HepG2 (cell line): Measurements from ENCODE around the gene RNGTT. TPM values are rescaled to one million over a fixed set of nuclear protein-coding genes. Genes with fewer than 3 reads are reported as not detected.

Experiments used
- ATAC-seq: fragments of 200-7000 bp; cut with Tn5 transposase; 3 replicates; pipeline ENCODE4 v1.9.1; 2020; ENCODE audit warnings: mild to moderate bottlenecking, moderate library complexity
- BruUV-seq: library from RNA; stranded (reverse); fragments of 400-500 nt; replicated peaks from 2 replicates; lab custom pipeline; 2021; lab: Mats Ljungman, UMichigan
- CTCF ChIA-PET: fragments of 300-600 bp; formaldehyde crosslinking; extraction: SDS; loops from one replicate; lab custom pipeline; 2021; ENCODE audit warnings: low total read pairs, inconsistent platforms, low intra/inter-chr PET ratio; lab: Yijun Ruan, JAX
- POLR2A ChIA-PET: fragments of 350-600 bp; sonication (Branson Sonifier 250); formaldehyde crosslinking; loops from one replicate; lab custom pipeline; 2020; ENCODE audit warnings: antibody characterized with exemption, inconsistent platforms; lab: Yijun Ruan, JAX
- DNase-seq: peaks from one replicate; pipeline ENCODE4 v3.0.0-alpha.2; 2015; ENCODE audit warnings: low spot score
- FAIRE-seq: peaks from 3 replicates; lab custom pipeline; 2011; peaks lifted over from hg19 to GRCh38; lab: Jason Lieb, UNC
- H2AFZ ChIP-seq: one replicate; pipeline ENCODE4 v1.6.1; 2011; ENCODE audit warnings: low read length, inconsistent platforms
- H3K27ac ChIP-seq: fragments of 300-600 bp; 3 replicates; pipeline ENCODE4 v1.8.0; 2011; ENCODE audit warnings: mixed run types, mild to moderate bottlenecking, mixed read lengths, low read length, inconsistent platforms; ENCODE audit not compliant: insufficient read depth; ENCODE audit errors: extremely low read length
- H3K27me3 ChIP-seq, 2 experiments: fragments of 200-600 bp in 1 of 2; 2 replicates in 1 of 2; 3 replicates in 1 of 2; pipeline versions ENCODE4 v1.6.0 to v1.8.0; 2011; ENCODE audit warnings: low read length in 2 of 2, mild to moderate bottlenecking in 2 of 2, moderate library complexity in 2 of 2, inconsistent platforms in 1 of 2; ENCODE audit not compliant: insufficient read depth in 2 of 2, control insufficient read depth in 1 of 2
- H3K36me3 ChIP-seq, 2 experiments: fragments of 200-600 bp in 1 of 2; replicated peaks in 1 of 2; 2 replicates in 1 of 2; 3 replicates in 1 of 2; pipeline versions ENCODE4 v1.5.1 to v1.8.0; 2011; ENCODE audit warnings: low read length in 2 of 2, inconsistent platforms in 1 of 2; ENCODE audit not compliant: insufficient read depth in 2 of 2, control insufficient read depth in 1 of 2
- H3K4me1 ChIP-seq: 2 replicates; pipeline ENCODE4 v1.5.1; 2012; ENCODE audit warnings: low read length, inconsistent platforms; ENCODE audit not compliant: insufficient read depth
- H3K4me2 ChIP-seq: 2 replicates; pipeline ENCODE4 v1.6.0; 2011; ENCODE audit warnings: low read depth, low read length, inconsistent platforms
- H3K4me3 ChIP-seq, 3 experiments: fragments of 200-600 bp in 1 of 3; sonication (generic), shearing (Covaris generic) in 1 of 3; replicated peaks in 1 of 3; 2 replicates each; pipeline ENCODE4 v1.5.1; 2011 to 2016; ENCODE audit warnings: low read length in 3 of 3, inconsistent platforms in 2 of 3, low read depth in 2 of 3, mild to moderate bottlenecking in 2 of 3, control low read depth in 1 of 3, mixed read lengths in 1 of 3; ENCODE audit not compliant: insufficient read depth in 1 of 3
- H3K79me2 ChIP-seq: one replicate; pipeline ENCODE4 v1.6.1; 2011; ENCODE audit warnings: low read length, inconsistent platforms; ENCODE audit not compliant: insufficient read depth
- H3K9ac ChIP-seq: 2 replicates; pipeline ENCODE4 v1.6.0; 2011; ENCODE audit warnings: mild to moderate bottlenecking, low read depth, low read length, inconsistent platforms; ENCODE audit not compliant: insufficient read depth
- H3K9me3 ChIP-seq: 2 replicates; pipeline ENCODE4 v1.5.1; 2012; ENCODE audit warnings: mild to moderate bottlenecking, low read length
- H4K20me1 ChIP-seq: 2 replicates; pipeline ENCODE4 v1.6.0; 2011; ENCODE audit warnings: inconsistent platforms, mild to moderate bottlenecking, low read length, moderate library complexity; ENCODE audit not compliant: insufficient read depth
- EZH2 ChIP-seq: conservative IDR thresholded peaks from 2 replicates; pipeline ENCODE4 v1.6.1; 2012; ENCODE audit warnings: mild to moderate bottlenecking, low read depth, low read length, moderate library complexity
- GABPA ChIP-seq, 2 experiments: IDR thresholded peaks; 2 replicates each; pipeline ENCODE4 v1.6.1; 2011 to 2016; ENCODE audit warnings: low read depth in 2 of 2, low read length in 1 of 2, missing biosample characterization in 1 of 2, missing genetic modification characterization in 1 of 2
- KLF9 ChIP-seq: IDR thresholded peaks from 2 replicates; pipeline ENCODE4 v1.6.1; 2016; ENCODE audit warnings: low read depth
- MYC ChIP-seq: sonication (generic); formaldehyde crosslinking; IDR thresholded peaks from 2 replicates; pipeline ENCODE4 v1.9.0; 2021; ENCODE audit warnings: missing genetic modification reagents, borderline replicate concordance
- NFKBIZ ChIP-seq: IDR thresholded peaks from 2 replicates; pipeline ENCODE4 v1.6.1; 2018; ENCODE audit warnings: missing genetic modification reagents, missing compliant biosample characterization
- NR2F1 ChIP-seq, 2 experiments: fragments of 450-650 bp in 1 of 2; formaldehyde crosslinking in 1 of 2; IDR thresholded peaks; 2 replicates each; pipeline versions ENCODE4 v1.5.0 to v1.6.1; 2016 to 2020; ENCODE audit warnings: mild to moderate bottlenecking in 1 of 2, missing compliant biosample characterization in 1 of 2, missing genetic modification reagents in 1 of 2, moderate library complexity in 1 of 2
- RXRA ChIP-seq: sonication (generic); formaldehyde crosslinking; IDR thresholded peaks from 2 replicates; pipeline ENCODE4 v1.5.1; 2020; ENCODE audit warnings: missing genetic modification reagents
- SALL2 ChIP-seq: sonication (generic); formaldehyde crosslinking; IDR thresholded peaks from 2 replicates; pipeline ENCODE4 v1.8.1; 2023; ENCODE audit warnings: mild to moderate bottlenecking, missing genetic modification reagents, inconsistent platforms
- SMARCC2 ChIP-seq: fragments of 450-650 bp; IDR thresholded peaks from 2 replicates; pipeline ENCODE4 v1.6.1; 2017; ENCODE audit warnings: antibody characterized with exemption, mild to moderate bottlenecking
- TERF1 ChIP-seq: sonication (generic); formaldehyde crosslinking; IDR thresholded peaks from 2 replicates; pipeline ENCODE4 v1.8.0; 2022; ENCODE audit warnings: mild to moderate bottlenecking, missing genetic modification reagents, moderate library complexity
- TGIF2 ChIP-seq: IDR thresholded peaks from 2 replicates; pipeline ENCODE4 v1.6.1; 2016; ENCODE audit warnings: control low read depth, missing compliant biosample characterization
- TRIM22 ChIP-seq: fragments of 450-650 bp; IDR thresholded peaks from 2 replicates; pipeline ENCODE4 v1.6.1; 2017
- ZBTB42 ChIP-seq: sonication (generic); formaldehyde crosslinking; IDR thresholded peaks from 2 replicates; pipeline ENCODE4 v1.5.0; 2020; ENCODE audit warnings: mild to moderate bottlenecking, missing genetic modification reagents
- ZNF101 ChIP-seq: sonication (generic); formaldehyde crosslinking; IDR thresholded peaks from 2 replicates; pipeline ENCODE4 v1.4.0; 2020; ENCODE audit warnings: mild to moderate bottlenecking, low read depth, missing genetic modification reagents, borderline replicate concordance
- ZNF597 ChIP-seq: sonication (generic); formaldehyde crosslinking; IDR thresholded peaks from 2 replicates; pipeline ENCODE4 v1.5.0; 2020; ENCODE audit warnings: missing genetic modification reagents
- ZNF740 ChIP-seq: sonication (generic); formaldehyde crosslinking; IDR thresholded peaks from 2 replicates; pipeline ENCODE4 v1.4.0; 2020; ENCODE audit warnings: missing genetic modification reagents
- ZNF749 ChIP-seq: sonication (generic); formaldehyde crosslinking; IDR thresholded peaks from 2 replicates; pipeline ENCODE4 v1.8.0; 2022; ENCODE audit warnings: mild to moderate bottlenecking, missing genetic modification reagents, moderate library complexity, borderline replicate concordance
- WGBS: methylation state at CpG from one replicate; pipeline ENCODE4 v1.1.6; 2017; ENCODE audit warnings: low lambda C conversion rate; 5-methylcytosine and 5-hydroxymethylcytosine counted together
- in situ Hi-C: cut with HindIII; loops from 2 replicates; pipeline ENCODE4 v1.10.0; 2017; ENCODE audit warnings: low pct_unique_long_range_greater_than_20kb; ENCODE audit not compliant: extremely low pct_ligation_motif_present
- intact Hi-C: fragments of 100-400 bp; cut with micrococcal nuclease; formaldehyde crosslinking; loops from one replicate; pipeline ENCODE4 v1.10.0; 2022; ENCODE audit not compliant: unreplicated experiment
- polyA plus RNA-seq, 8 experiments: library from polyadenylated mRNA; depleted of rRNA in 3 of 8; stranded (reverse) in 7 of 8; unstranded in 1 of 8; fragments of >200 nt; fragmentation: Illumina TruSeq in 4 of 8; extraction: Trizol in 4 of 8; gene quantifications; 2 replicates each; pipeline versions ENCODE4 v1.2.1 to v1.2.3, GENCODE V29; 2011 to 2016; ENCODE audit warnings: low read depth in 4 of 8, missing spikeins in 1 of 8, mixed read lengths in 1 of 8; ENCODE audit not compliant: insufficient read depth in 1 of 8
- total RNA-seq, 5 experiments: library from RNA; depleted of rRNA; stranded (reverse); fragments of >200 nt; fragmentation: Illumina TruSeq; extraction: Trizol; gene quantifications; 2 replicates each; pipeline ENCODE4 v1.2.3, GENCODE V29; 2016; ENCODE audit warnings: low read depth in 1 of 5

The RNGTT gene
- total and polyA plus RNA-seq, 2 of the 13 experiments (the other 11 are each of a cell fraction or from before 2014, with no cell fraction given), result 6.0 to 22.6 TPM

GRCh38 chr6:88702956-88703556, 260.4 kb downstream of the RNGTT start:
- Histone ChIP-seq H3K4me1 (peaks cover 5% of the 10 kb centered on the region), H3K79me2 (no peaks in the 10 kb centered on the region), H3K36me3 (no peaks in the 10 kb centered on the region), H4K20me1 (no peaks in the 10 kb centered on the region), H3K4me2 (no peak overlapping the region), H3K9me3 (no peaks in the 10 kb centered on the region), H3K27ac (no peak overlapping the region), H2AFZ (no peak overlapping the region), H3K9ac (no peak overlapping the region), H3K27me3 (no peaks in the 10 kb centered on the region), H3K4me3 (no peak overlapping the region)
- CTCF ChIA-PET, result no interaction called here
- in situ Hi-C loops (no loop called here), intact Hi-C loops (no loop called here)
- no peak for ATAC-seq
- FAIRE-seq, result no peak
- TF ChIP-seq SALL2 (CRISPR knock-in tag), result no peak
- no peak for TF ChIP-seq MYC (CRISPR knock-in tag)
- TF ChIP-seq GABPA (IDR thresholded peaks at IDR 0.05; ENCODE audit: low read depth, low read length), result no peak
- no peak for TF ChIP-seq GABPA (CRISPR knock-in tag; IDR thresholded peaks at IDR 0.05; ENCODE audit: low read depth)
- no peak for TF ChIP-seq KLF9 (CRISPR knock-in tag)
- no peak for TF ChIP-seq ZNF101 (CRISPR knock-in tag)
- no peak for TF ChIP-seq ZNF740 (CRISPR knock-in tag)
- no peak for TF ChIP-seq SMARCC2
- TF ChIP-seq NFKBIZ (CRISPR knock-in tag), result no peak
- TF ChIP-seq RXRA (CRISPR knock-in tag), result no peak
- TF ChIP-seq TRIM22, result no peak
- no peak for TF ChIP-seq ZNF597
- no peak for TF ChIP-seq ZNF749 (CRISPR knock-in tag)
- TF ChIP-seq NR2F1 (CRISPR knock-in tag; IDR thresholded peaks at IDR 0.05), result no peak
- TF ChIP-seq EZH2, result no peak
- TF ChIP-seq TGIF2 (CRISPR knock-in tag), result no peak
- TF ChIP-seq ZBTB42 (CRISPR knock-in tag), result no peak
- no peak for TF ChIP-seq TERF1
- no peak for DNase-seq
- POLR2A ChIA-PET, result no interaction called here
- 97% methylated on average over 4 of the region's 4 CpGs for WGBS
- no TSS peak for BruUV-seq
